Cardiac fibroblast (primary cell): Measurements from ENCODE around the gene NCKAP5.

ENCODE experiments used
- DNase-seq, 2 donors: peaks; one replicate each; pipeline versions ENCODE4 v3.0.0 to v3.0.0-alpha.2; 2010; ENCODE audit warnings: low read depth in 2 of 2
- H3K4me3 ChIP-seq, 2 donors: replicated peaks in 1 of 2; 1 replicate in 1 of 2; 2 replicates in 1 of 2; pipeline ENCODE4 v1.5.1; 2011; ENCODE audit warnings: low read depth in 2 of 2, low read length in 2 of 2, mild to moderate bottlenecking in 2 of 2, moderate library complexity in 1 of 2
- CTCF ChIP-seq: IDR thresholded peaks from one replicate; pipeline ENCODE4 v1.5.1; 2011; ENCODE audit warnings: low read depth, mild to moderate bottlenecking, low read length, inconsistent platforms

Gene NCKAP5

GRCh38 chr2:133596701-133597393, 28.6 kb upstream of the NCKAP5 start:
- peak in 1 of 2 donors; percentile 18 for DNase-seq
- TF ChIP-seq CTCF, result no peak

GRCh38 chr2:133591164-133591563, 22.9 kb upstream of the NCKAP5 start:
- TF ChIP-seq CTCF, result no peak
- DNase-seq, result peak; percentile 18 to 42
- H3K4me3 ChIP-seq, result no peak overlapping the region

More at GRCh38 chr2:133596701-133597393, 28.6 kb upstream of the NCKAP5 start:
- no peak overlapping the region for H3K4me3 ChIP-seq

GRCh38 chr2:133589456-133589855, 21.2 kb upstream of the NCKAP5 start:
- DNase-seq, result no peak
- no peak overlapping the region for H3K4me3 ChIP-seq
- TF ChIP-seq CTCF, result no peak

- no peak for TF ChIP-seq CTCF
- DNase-seq, result no peak
- no peak overlapping the region for H3K4me3 ChIP-seq
Measured at GRCh38 chr2:133588144-133588543, 19.9 kb upstream of the NCKAP5 start.

GRCh38 chr2:133586978-133587377, 18.7 kb upstream of the NCKAP5 start:
- no peak overlapping the region for H3K4me3 ChIP-seq
- no peak for TF ChIP-seq CTCF
- DNase-seq, result peak in 1 of 2 donors; percentile 38

- no peak for TF ChIP-seq CTCF
- H3K4me3 ChIP-seq, result no peak overlapping the region
- peak in 1 of 2 donors; percentile 46 for DNase-seq
Measured at GRCh38 chr2:133581010-133581760, 12.9 kb upstream of the NCKAP5 start.
